ENCODE data around the gene SERAC1. TPM values are rescaled to one million over a fixed set of nuclear protein-coding genes. Genes with fewer than 3 reads are reported as not detected.
"Not testable (repeated sequence)": the region's sequence is repeated elsewhere in the genome, so short reads cannot be mapped to it uniquely, and the experiment has no call there.

SERAC1 gene
- polyA plus RNA-seq, 3 donors, result 4.3 to 5.1 (median 4.4) TPM

GRCh38 chr6:158172001-158172400 lies 3.9 kb upstream of the SERAC1 start:
- no peak for DNase-seq

GRCh38 chr6:158170656-158171081 lies 2.6 kb upstream of the SERAC1 start:
- peaks cover 0 to 9% (median 2%) of the 10 kb centered on the region in 3 donors for H3K27me3 Mint-ChIP-seq (ENCODE audit: low read depth in 3 of 3)
- Histone ChIP-seq H3K4me2 (replicated peaks; ENCODE audit: extremely low read depth, low read length, poor library complexity, severe bottlenecking) (no peak overlapping the region), H2AFZ (ENCODE audit: insufficient read depth, low read depth, low read length, poor library complexity, severe bottlenecking) (no peak overlapping the region), H3K36me3 (replicated peaks in 1 of 2; ENCODE audit: control insufficient read depth in 1 of 2, insufficient read depth in 2 of 2, low read length in 2 of 2) (no peaks in the 10 kb centered on the region), H3K27ac (ENCODE audit: low read depth in 1 of 2, low read length in 2 of 2) (no peak overlapping the region), H3K9me3 (replicated peaks in 1 of 2; ENCODE audit: control insufficient read depth in 1 of 2, insufficient read depth in 1 of 2, low read length in 2 of 2) (no peaks in the 10 kb centered on the region), H3K79me2 (ENCODE audit: insufficient read depth, low read length) (no peaks in the 10 kb centered on the region), H3K27me3 (ENCODE audit: control insufficient read depth in 2 of 2, insufficient read depth in 2 of 2, low read length in 2 of 2) (no peaks in the 10 kb centered on the region), H3K9ac (ENCODE audit: insufficient read depth, low read length, poor library complexity, severe bottlenecking) (no peak overlapping the region), H3K4me3 (replicated peaks in 1 of 3; ENCODE audit: low read depth in 2 of 3, low read length in 3 of 3) (no peak overlapping the region), H3K4me1 (ENCODE audit: control insufficient read depth in 1 of 2, insufficient read depth in 2 of 2, low read length in 2 of 2) (peaks cover 13 to 14% of the 10 kb centered on the region in 2 donors), H4K20me1 (ENCODE audit: insufficient read depth, low read length) (no peaks in the 10 kb centered on the region)
- H3K27ac Mint-ChIP-seq, result no peak overlapping the region
- H3K4me3 Mint-ChIP-seq, result no peak overlapping the region
- no CpG with 5 or more reads among the region's 3 CpGs for WGBS (ENCODE audit: insufficient coverage)
- intact Hi-C loops (cut with micrococcal nuclease), result no loop called here
- peaks cover 4 to 12% of the 10 kb centered on the region in 2 donors for H3K36me3 Mint-ChIP-seq
- H3K9me3 Mint-ChIP-seq, result no peaks in the 10 kb centered on the region
- DNase-seq, result no peak
- no peak for TF ChIP-seq CTCF (IDR thresholded peaks at IDR 0.05)
- H3K4me1 Mint-ChIP-seq, result peaks cover 10% of the 10 kb centered on the region

More at GRCh38 chr6:158172001-158172400, 3.9 kb upstream of the SERAC1 start:
- no CpG with 5 or more reads among the region's 5 CpGs for WGBS (ENCODE audit: insufficient coverage)
- Histone ChIP-seq H4K20me1 (ENCODE audit: insufficient read depth, low read length) (no peaks in the 10 kb centered on the region), H3K36me3 (replicated peaks in 1 of 2; ENCODE audit: control insufficient read depth in 1 of 2, insufficient read depth in 2 of 2, low read length in 2 of 2) (no peaks in the 10 kb centered on the region), H3K4me2 (replicated peaks; ENCODE audit: extremely low read depth, low read length, poor library complexity, severe bottlenecking) (no peak overlapping the region), H3K27ac (ENCODE audit: low read depth in 1 of 2, low read length in 2 of 2) (no peak overlapping the region), H3K4me1 (ENCODE audit: control insufficient read depth in 1 of 2, insufficient read depth in 2 of 2, low read length in 2 of 2) (peaks cover 10 to 11% of the 10 kb centered on the region in 2 donors), H3K4me3 (replicated peaks in 1 of 3; ENCODE audit: low read depth in 2 of 3, low read length in 3 of 3) (no peak overlapping the region), H2AFZ (ENCODE audit: insufficient read depth, low read depth, low read length, poor library complexity, severe bottlenecking) (no peak overlapping the region), H3K9ac (ENCODE audit: insufficient read depth, low read length, poor library complexity, severe bottlenecking) (no peak overlapping the region), H3K27me3 (ENCODE audit: control insufficient read depth in 2 of 2, insufficient read depth in 2 of 2, low read length in 2 of 2) (no peaks in the 10 kb centered on the region), H3K79me2 (ENCODE audit: insufficient read depth, low read length) (no peaks in the 10 kb centered on the region), H3K9me3 (replicated peaks in 1 of 2; ENCODE audit: control insufficient read depth in 1 of 2, insufficient read depth in 1 of 2, low read length in 2 of 2) (no peaks in the 10 kb centered on the region)
- Mint-ChIP-seq H3K36me3 (peaks cover 4 to 11% of the 10 kb centered on the region in 2 donors), H3K27me3 (ENCODE audit: low read depth in 3 of 3) (peaks cover 0 to 6% (median 0%) of the 10 kb centered on the region in 3 donors), H3K4me1 (peaks cover 6% of the 10 kb centered on the region), H3K9me3 (no peaks in the 10 kb centered on the region), H3K27ac (no peak overlapping the region), H3K4me3 (no peak overlapping the region)
- no peak for TF ChIP-seq CTCF (IDR thresholded peaks at IDR 0.05)
- intact Hi-C loops (cut with micrococcal nuclease), result no loop called here

GRCh38 chr6:158169634-158170033 lies 1.6 kb upstream of the SERAC1 start:
- H4K20me1 ChIP-seq (ENCODE audit: insufficient read depth, low read length); H3K27me3 ChIP-seq (ENCODE audit: control insufficient read depth in 2 of 2, insufficient read depth in 2 of 2, low read length in 2 of 2); H3K27ac ChIP-seq (ENCODE audit: low read depth in 1 of 2, low read length in 2 of 2); H3K27ac Mint-ChIP-seq; DNase-seq; H3K4me2 ChIP-seq (replicated peaks; ENCODE audit: extremely low read depth, low read length, poor library complexity, severe bottlenecking); H3K9me3 Mint-ChIP-seq; H3K4me3 ChIP-seq (replicated peaks in 1 of 3; ENCODE audit: low read depth in 2 of 3, low read length in 3 of 3); H3K79me2 ChIP-seq (ENCODE audit: insufficient read depth, low read length); H3K4me3 Mint-ChIP-seq; H3K36me3 ChIP-seq (replicated peaks in 1 of 2; ENCODE audit: control insufficient read depth in 1 of 2, insufficient read depth in 2 of 2, low read length in 2 of 2); H3K9ac ChIP-seq (ENCODE audit: insufficient read depth, low read length, poor library complexity, severe bottlenecking); H2AFZ ChIP-seq (ENCODE audit: insufficient read depth, low read depth, low read length, poor library complexity, severe bottlenecking); H3K9me3 ChIP-seq (replicated peaks in 1 of 2; ENCODE audit: control insufficient read depth in 1 of 2, insufficient read depth in 1 of 2, low read length in 2 of 2): not testable (repeated sequence)
- intact Hi-C loops (cut with micrococcal nuclease), result loop anchor here in 1 of 2 donors (5.0 to 10.0 kb wide), 2 partner anchors 85 to 847 kb away; partner anchors contain the start of gene TMEM242
- WGBS (ENCODE audit: insufficient coverage), result no CpG with 5 or more reads among the region's 6 CpGs
- peaks cover 4 to 12% of the 10 kb centered on the region in 2 donors for H3K36me3 Mint-ChIP-seq
- H3K27me3 Mint-ChIP-seq (ENCODE audit: low read depth in 3 of 3), result peaks cover 0 to 12% (median 2%) of the 10 kb centered on the region in 3 donors
- peaks cover 13 to 14% of the 10 kb centered on the region in 2 donors for H3K4me1 ChIP-seq (ENCODE audit: control insufficient read depth in 1 of 2, insufficient read depth in 2 of 2, low read length in 2 of 2)
- peaks cover 10% of the 10 kb centered on the region for H3K4me1 Mint-ChIP-seq

Data from CD14-positive monocyte (primary cell).